GM19452 (cell line): ENCODE data around the gene IMPG1.
A peak's percentile ranks its signal among the peaks of the same experiment; 100 is the strongest.

Experiments
- ATAC-seq: cut with Tn5 transposase; IDR thresholded peaks from one replicate; pipeline ENCODE4 v1.9.1; 2021; ENCODE audit not compliant: unreplicated experiment

IMPG1 gene

GRCh38 chr6:75893058-75893775 lies 179.2 kb downstream of the IMPG1 start:
- peak; percentile 62 for ATAC-seq

GRCh38 chr6:75892384-75892783 lies 180.1 kb downstream of the IMPG1 start:
- no peak for ATAC-seq

- ATAC-seq: no peak
Observed at GRCh38 chr6:75884822-75885221, 187.6 kb downstream of the IMPG1 start.

GRCh38 chr6:75882734-75883133 lies 189.7 kb downstream of the IMPG1 start:
- ATAC-seq: no peak

GRCh38 chr6:75880305-75880704 lies 192.2 kb downstream of the IMPG1 start:
- no peak for ATAC-seq

- ATAC-seq: no peak
Observed at GRCh38 chr6:75876152-75876551, 196.3 kb downstream of the IMPG1 start.

- no peak for ATAC-seq
Observed at GRCh38 chr6:75874224-75874623, 198.2 kb downstream of the IMPG1 start.
